ENCODE data around the gene LRFN5.

The LRFN5 gene

GRCh38 chr14:41761204-41761603, 154.5 kb downstream of the LRFN5 start:
- no peak for DNase-seq (ENCODE audit: low read depth)
- no peak overlapping the region for H3K4me3 ChIP-seq (ENCODE audit: control insufficient read depth, low read depth, low read length)
- TF ChIP-seq CTCF (IDR thresholded peaks at IDR 0.05; ENCODE audit: control insufficient read depth, insufficient read depth, low read depth, low read length, missing control alignments) = no peak

GRCh38 chr14:41766772-41767171, 160.1 kb downstream of the LRFN5 start:
- H3K4me3 ChIP-seq (ENCODE audit: control insufficient read depth, low read depth, low read length) = no peak overlapping the region
- no peak for TF ChIP-seq CTCF (IDR thresholded peaks at IDR 0.05; ENCODE audit: control insufficient read depth, insufficient read depth, low read depth, low read length, missing control alignments)
- no peak for DNase-seq (ENCODE audit: low read depth)

DNA sequence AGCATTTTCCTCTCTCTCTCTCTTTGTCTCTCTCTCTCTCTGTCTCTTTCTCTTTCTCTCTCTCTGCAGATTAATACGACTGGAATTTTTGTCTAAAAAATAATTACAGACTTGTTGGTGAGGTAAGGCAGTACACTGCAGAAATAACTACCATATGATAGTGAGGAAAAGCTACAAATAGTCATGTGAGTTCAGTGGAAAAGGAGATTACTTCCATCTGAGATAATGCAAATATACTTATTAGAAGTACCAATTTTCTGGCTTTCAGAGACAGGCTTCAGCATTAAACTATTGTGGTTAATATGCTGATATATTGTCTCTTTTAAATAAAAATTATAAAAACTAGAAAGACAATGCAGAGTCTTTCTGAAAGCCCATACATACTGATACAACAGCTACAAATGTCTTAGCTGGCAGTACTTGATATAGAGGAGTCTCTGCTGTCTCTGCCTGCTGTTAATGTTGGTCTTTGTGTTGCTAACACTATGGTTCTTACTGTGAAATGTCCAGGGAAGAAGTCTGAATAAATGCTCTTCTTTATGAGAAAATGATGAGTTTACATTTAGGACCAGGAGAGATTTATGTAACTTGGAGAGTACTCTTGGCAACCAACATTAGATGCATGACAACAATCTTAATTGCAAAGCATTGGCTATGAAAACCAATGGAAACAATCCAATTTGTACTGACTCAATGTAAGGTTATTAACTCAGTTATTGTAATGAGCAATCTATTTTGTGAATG, 167.0 kb downstream of the LRFN5 start:
- DNase-seq (ENCODE audit: low read depth) = no peak
- no peak overlapping the region for H3K4me3 ChIP-seq (ENCODE audit: control insufficient read depth, low read depth, low read length)
- TF ChIP-seq CTCF (IDR thresholded peaks at IDR 0.05; ENCODE audit: control insufficient read depth, insufficient read depth, low read depth, low read length, missing control alignments) = no peak

- no peak for DNase-seq (ENCODE audit: low read depth)
- TF ChIP-seq CTCF (IDR thresholded peaks at IDR 0.05; ENCODE audit: control insufficient read depth, insufficient read depth, low read depth, low read length, missing control alignments) = no peak
- no peak overlapping the region for H3K4me3 ChIP-seq (ENCODE audit: control insufficient read depth, low read depth, low read length)
These were observed 175.8 kb downstream of the LRFN5 start for GRCh38 chr14:41782511-41782910.

DNA sequence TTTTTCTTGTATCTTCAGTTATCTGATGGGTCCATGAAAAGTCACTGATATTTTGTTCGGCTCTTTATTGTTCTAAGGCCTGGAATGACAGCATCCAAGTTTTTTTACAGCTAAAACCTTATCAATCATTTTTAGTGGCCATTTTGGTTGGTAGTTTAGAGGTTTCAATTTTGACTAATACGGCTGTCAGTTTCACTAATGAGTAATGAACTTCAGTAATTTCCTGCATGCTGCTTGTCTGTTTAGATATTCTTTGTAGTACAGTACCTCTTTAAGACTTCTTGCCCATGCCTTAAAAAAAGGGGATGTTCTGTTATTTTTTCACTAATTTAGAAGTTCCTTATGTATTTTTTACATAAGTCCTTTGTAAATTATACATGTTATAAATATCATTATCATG, 176.7 kb downstream of the LRFN5 start:
- no peak for TF ChIP-seq CTCF (IDR thresholded peaks at IDR 0.05; ENCODE audit: control insufficient read depth, insufficient read depth, low read depth, low read length, missing control alignments)

GRCh38 chr14:41785696-41786095, 179.0 kb downstream of the LRFN5 start:
- no peak for TF ChIP-seq CTCF (IDR thresholded peaks at IDR 0.05; ENCODE audit: control insufficient read depth, insufficient read depth, low read depth, low read length, missing control alignments)
- no peak overlapping the region for H3K4me3 ChIP-seq (ENCODE audit: control insufficient read depth, low read depth, low read length)
- no peak for DNase-seq (ENCODE audit: low read depth)

More for the DNA sequence above, 176.7 kb downstream of the LRFN5 start:
- DNase-seq (ENCODE audit: low read depth) = no peak
- H3K4me3 ChIP-seq (ENCODE audit: control insufficient read depth, low read depth, low read length) = no peak overlapping the region
